ENCODE data around the gene MOB3B.

MOB3B gene

GRCh38 chr9:27356446-27356845 lies 173.2 kb downstream of the MOB3B start:
- no peak for TF ChIP-seq CTCF (IDR thresholded peaks at IDR 0.05)

GRCh38 chr9:27355166-27355565 lies 174.4 kb downstream of the MOB3B start:
- no peak for TF ChIP-seq CTCF (IDR thresholded peaks at IDR 0.05)

GRCh38 chr9:27353474-27354229 lies 176.0 kb downstream of the MOB3B start:
- no peak for TF ChIP-seq CTCF (IDR thresholded peaks at IDR 0.05)

- no peak for TF ChIP-seq CTCF (IDR thresholded peaks at IDR 0.05)
Measured at GRCh38 chr9:27353166-27353473, 176.5 kb downstream of the MOB3B start.

GRCh38 chr9:27352457-27353165 lies 177.0 kb downstream of the MOB3B start:
- no peak for TF ChIP-seq CTCF (IDR thresholded peaks at IDR 0.05)

GRCh38 chr9:27351438-27351837 lies 178.2 kb downstream of the MOB3B start:
- no peak for TF ChIP-seq CTCF (IDR thresholded peaks at IDR 0.05)

GRCh38 chr9:27350382-27350976 lies 179.1 kb downstream of the MOB3B start:
- no peak for TF ChIP-seq CTCF (IDR thresholded peaks at IDR 0.05)
